Measurements from ENCODE around the gene MACROD2.

Gene MACROD2

DNA sequence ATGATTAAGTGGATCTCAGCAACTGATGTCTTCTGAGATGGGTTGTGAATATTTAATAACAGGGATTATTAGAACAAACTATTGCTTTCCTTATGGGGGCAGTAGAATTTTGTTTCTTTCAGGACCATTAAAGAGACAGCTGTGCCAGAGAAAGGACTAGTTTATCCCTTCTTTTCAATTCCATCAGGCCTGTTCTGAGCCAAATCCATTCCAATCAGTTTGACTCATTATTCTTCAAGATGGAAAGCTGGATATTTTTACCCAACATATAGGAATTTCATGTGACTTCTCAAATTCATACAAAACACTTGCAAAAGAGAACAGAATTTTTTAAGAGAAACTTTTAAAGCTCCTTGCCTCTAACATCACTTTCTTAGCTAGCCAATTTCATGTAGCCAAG is 1064.1 kb downstream of the MACROD2 start:
- no peak overlapping the region for H3K27ac Mint-ChIP-seq
- no peaks in the 10 kb centered on the region for H3K36me3 Mint-ChIP-seq
- no peaks in the 10 kb centered on the region for H3K4me1 Mint-ChIP-seq (ENCODE audit: low read depth)
- H3K27me3 Mint-ChIP-seq = no peaks in the 10 kb centered on the region
- no peak overlapping the region for H3K4me3 Mint-ChIP-seq
- no peaks in the 10 kb centered on the region for H3K9me3 Mint-ChIP-seq (ENCODE audit: low read depth)

DNA sequence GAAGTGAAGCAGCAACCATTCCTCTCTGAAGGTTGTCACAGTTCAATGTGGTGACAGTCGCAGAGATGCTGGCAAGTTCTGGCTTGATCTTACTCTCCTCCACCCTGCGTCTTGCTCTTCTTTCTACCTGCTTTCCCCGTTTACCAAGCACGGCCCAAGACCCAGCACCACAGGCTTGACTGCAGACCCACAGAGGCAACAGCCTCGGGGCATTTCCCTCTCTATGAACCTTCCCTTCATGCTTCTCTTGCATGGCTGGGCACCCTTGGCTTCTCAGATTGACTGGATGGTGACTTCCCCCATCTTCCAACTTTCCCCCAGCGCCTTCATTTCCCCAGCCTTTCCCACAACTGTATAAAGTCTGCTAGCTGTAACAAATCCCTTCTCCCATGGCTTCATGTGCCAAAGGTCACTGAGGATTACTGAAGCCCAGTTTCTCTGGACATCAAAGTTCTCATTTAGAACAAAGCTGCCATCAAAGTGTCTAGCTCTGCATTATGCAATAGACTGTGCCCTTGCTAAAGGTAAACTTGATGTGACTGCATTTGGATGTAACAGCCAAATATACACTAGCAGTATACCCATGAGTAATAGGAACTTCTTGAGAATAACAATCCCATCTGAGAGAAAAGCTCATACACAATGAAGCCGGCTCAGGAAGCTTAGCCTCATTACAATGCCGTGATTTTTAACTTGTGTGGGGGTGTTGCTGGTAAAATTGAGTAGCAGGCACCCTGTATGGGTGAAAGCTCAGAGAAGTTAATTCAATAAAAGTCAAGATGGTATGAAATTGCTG is 1065.1 kb downstream of the MACROD2 start:
- Mint-ChIP-seq H3K4me1 (ENCODE audit: low read depth) (no peaks in the 10 kb centered on the region), H3K27ac (no peak overlapping the region)

DNA sequence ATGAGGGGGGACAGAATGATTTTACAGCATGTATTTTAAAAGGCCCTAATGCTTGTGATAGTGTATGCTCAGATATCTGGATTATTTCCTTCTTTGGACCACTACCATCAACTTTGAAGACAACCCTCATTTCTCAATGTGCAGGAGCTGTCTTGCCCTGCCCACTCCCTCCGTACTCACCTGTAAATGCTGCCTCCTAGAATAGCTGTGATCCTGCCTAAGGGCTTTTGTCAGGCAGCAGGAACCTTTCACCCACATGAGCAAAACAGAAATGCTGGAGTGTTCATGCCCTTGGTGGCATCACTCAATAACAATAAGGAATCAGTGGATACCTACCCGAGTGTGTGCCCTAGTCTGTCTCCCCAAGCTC is 1065.7 kb downstream of the MACROD2 start:
- Mint-ChIP-seq H3K4me3 (no peak overlapping the region), H3K27me3 (no peaks in the 10 kb centered on the region), H3K4me1 (ENCODE audit: low read depth) (no peaks in the 10 kb centered on the region), H3K27ac (no peak overlapping the region), H3K9me3 (ENCODE audit: low read depth) (no peaks in the 10 kb centered on the region), H3K36me3 (no peaks in the 10 kb centered on the region)

More for the DNA sequence above, 1065.1 kb downstream of the MACROD2 start:
- no peak overlapping the region for H3K4me3 Mint-ChIP-seq
- no peaks in the 10 kb centered on the region for H3K27me3 Mint-ChIP-seq
- no peaks in the 10 kb centered on the region for H3K9me3 Mint-ChIP-seq (ENCODE audit: low read depth)
- H3K36me3 Mint-ChIP-seq = no peaks in the 10 kb centered on the region

DNA sequence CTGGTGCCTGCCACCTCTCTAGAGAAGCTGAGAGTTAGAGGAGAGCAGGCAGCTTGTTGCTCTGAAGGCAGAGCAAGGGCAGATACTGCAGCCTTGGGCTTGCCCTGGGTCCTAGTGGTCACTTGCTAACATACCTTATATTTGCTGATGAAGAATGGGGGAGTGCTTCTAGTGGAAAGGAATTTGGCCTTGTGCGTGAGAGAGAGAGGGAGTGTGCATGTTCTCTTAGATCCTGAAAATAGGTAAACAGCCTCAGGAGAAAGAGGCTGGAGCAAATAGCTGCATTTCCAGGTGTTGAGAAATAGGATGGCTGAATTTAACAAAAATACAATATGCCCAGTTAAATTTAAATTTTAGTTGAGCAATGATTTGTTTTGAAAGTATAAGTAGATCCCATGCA is 1066.6 kb downstream of the MACROD2 start:
- Mint-ChIP-seq H3K27ac (no peak overlapping the region), H3K9me3 (ENCODE audit: low read depth) (no peaks in the 10 kb centered on the region), H3K4me1 (ENCODE audit: low read depth) (no peaks in the 10 kb centered on the region), H3K27me3 (no peaks in the 10 kb centered on the region), H3K36me3 (no peaks in the 10 kb centered on the region), H3K4me3 (no peak overlapping the region)

DNA sequence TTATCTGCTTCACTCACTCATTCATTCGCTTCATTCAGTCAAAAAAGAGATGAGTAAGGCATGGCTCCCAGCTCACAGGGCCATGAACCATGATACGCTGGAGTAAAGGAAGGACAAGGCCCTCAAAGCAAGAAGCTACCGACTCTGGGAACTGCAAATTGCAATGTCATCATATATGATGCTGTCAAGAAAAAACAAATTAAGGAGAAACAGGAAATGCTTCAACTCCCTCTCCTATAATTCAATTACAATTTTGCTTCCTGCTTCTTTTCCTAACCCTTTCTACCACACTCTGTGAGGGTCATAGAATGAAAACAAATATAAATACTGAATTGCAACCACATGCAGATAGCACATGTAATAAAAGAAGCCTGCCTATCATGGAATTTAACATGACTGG is 1067.8 kb downstream of the MACROD2 start:
- H3K4me3 Mint-ChIP-seq = no peak overlapping the region
- no peaks in the 10 kb centered on the region for H3K9me3 Mint-ChIP-seq (ENCODE audit: low read depth)
- no peaks in the 10 kb centered on the region for H3K36me3 Mint-ChIP-seq
- no peak overlapping the region for H3K27ac Mint-ChIP-seq
- no peaks in the 10 kb centered on the region for H3K4me1 Mint-ChIP-seq (ENCODE audit: low read depth)
- no peaks in the 10 kb centered on the region for H3K27me3 Mint-ChIP-seq

DNA sequence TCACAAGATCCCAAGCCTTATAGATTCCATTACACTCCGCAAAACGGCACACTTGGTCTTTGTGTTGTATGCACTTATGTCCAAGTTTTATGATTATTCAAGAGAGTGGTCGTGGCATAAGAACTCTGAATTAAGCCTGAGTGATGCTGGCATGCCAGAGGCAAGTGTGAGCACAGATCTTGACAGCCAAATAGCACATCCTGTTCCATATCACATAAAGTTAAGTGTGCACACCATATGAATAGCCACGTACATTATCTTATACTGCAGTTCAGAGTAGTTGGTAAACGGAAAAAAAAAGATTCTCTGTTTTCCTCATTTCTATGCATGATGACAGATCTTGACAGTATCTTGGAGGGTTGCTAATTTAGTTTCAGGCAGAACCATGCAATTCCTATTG is 1069.4 kb downstream of the MACROD2 start:
- Mint-ChIP-seq H3K4me3 (no peak overlapping the region), H3K27ac (no peak overlapping the region), H3K4me1 (ENCODE audit: low read depth) (no peaks in the 10 kb centered on the region), H3K36me3 (no peaks in the 10 kb centered on the region), H3K27me3 (no peaks in the 10 kb centered on the region), H3K9me3 (ENCODE audit: low read depth) (peaks cover 7% of the 10 kb centered on the region)

DNA sequence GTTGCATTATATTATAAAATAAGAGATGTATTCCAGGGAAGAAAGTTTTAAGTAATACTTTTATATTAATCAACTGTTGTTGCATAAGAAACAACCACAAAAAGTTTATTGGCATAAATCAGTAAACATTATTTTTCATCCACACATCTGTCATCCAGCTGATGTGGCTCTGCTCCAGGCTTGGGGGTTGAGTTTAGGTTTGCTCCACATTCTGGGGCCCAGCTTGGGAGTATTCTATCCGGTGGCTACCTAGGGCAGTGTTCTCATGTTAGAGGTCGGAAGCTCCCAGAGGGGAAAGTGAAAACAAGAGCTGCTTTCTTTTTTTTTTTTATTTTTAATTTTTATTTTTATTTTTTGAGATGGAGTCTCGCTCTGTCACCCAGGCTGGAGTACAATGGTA is 1070.5 kb downstream of the MACROD2 start:
- H3K4me1 Mint-ChIP-seq (ENCODE audit: low read depth) = no peaks in the 10 kb centered on the region
- no peak overlapping the region for H3K27ac Mint-ChIP-seq
- no peak overlapping the region for H3K4me3 Mint-ChIP-seq
- H3K9me3 Mint-ChIP-seq (ENCODE audit: low read depth) = peaks cover 7% of the 10 kb centered on the region
- H3K27me3 Mint-ChIP-seq = no peaks in the 10 kb centered on the region
- H3K36me3 Mint-ChIP-seq = no peaks in the 10 kb centered on the region

DNA sequence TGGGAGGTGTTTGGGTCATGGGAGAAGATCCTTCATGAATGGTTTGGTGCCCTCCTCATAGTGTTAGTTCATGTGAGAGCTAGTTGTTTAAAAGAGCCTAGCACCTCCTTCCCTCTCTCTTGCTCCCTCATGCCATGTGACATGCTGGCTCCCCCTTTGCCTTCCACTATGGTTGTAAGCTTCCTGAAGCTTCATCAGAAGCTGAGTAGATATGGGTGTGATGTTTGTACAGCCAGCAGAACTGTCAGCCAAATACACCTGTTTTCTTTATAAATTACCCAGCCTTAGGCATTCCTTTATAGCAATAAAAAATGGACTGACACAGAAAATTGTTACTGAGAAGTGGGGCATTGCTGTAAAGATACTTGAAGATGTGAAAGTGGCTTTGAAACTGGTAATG is 1073.2 kb downstream of the MACROD2 start:
- no peaks in the 10 kb centered on the region for H3K4me1 Mint-ChIP-seq (ENCODE audit: low read depth)
- H3K9me3 Mint-ChIP-seq (ENCODE audit: low read depth) = peaks cover 7% of the 10 kb centered on the region
- no peaks in the 10 kb centered on the region for H3K27me3 Mint-ChIP-seq
- H3K36me3 Mint-ChIP-seq = no peaks in the 10 kb centered on the region
- no peak overlapping the region for H3K27ac Mint-ChIP-seq
- no peak overlapping the region for H3K4me3 Mint-ChIP-seq

DNA sequence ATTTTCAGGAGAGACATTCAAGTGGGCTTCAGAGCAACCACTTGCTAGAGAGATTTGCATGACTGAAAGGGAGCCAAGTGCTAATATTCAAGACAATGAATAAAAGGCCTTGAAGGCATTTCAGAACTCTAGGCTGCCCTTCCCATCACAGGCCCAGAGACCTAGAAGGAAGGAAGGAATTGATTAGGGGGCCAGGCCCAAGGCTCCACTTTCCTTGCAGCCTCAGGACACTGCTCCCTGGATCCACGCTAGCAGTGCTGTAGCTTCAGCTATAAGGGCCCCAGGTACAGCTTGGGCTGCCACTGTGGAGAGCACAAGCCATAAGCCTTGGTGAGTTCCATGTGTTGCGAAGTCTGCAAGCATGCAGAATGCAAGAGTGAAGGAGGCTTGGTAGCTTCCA is 1074.0 kb downstream of the MACROD2 start:
- no peaks in the 10 kb centered on the region for H3K27me3 Mint-ChIP-seq
- no peaks in the 10 kb centered on the region for H3K4me1 Mint-ChIP-seq (ENCODE audit: low read depth)
- no peaks in the 10 kb centered on the region for H3K36me3 Mint-ChIP-seq
- no peak overlapping the region for H3K4me3 Mint-ChIP-seq
- peaks cover 7% of the 10 kb centered on the region for H3K9me3 Mint-ChIP-seq (ENCODE audit: low read depth)
- H3K27ac Mint-ChIP-seq = no peak overlapping the region

DNA sequence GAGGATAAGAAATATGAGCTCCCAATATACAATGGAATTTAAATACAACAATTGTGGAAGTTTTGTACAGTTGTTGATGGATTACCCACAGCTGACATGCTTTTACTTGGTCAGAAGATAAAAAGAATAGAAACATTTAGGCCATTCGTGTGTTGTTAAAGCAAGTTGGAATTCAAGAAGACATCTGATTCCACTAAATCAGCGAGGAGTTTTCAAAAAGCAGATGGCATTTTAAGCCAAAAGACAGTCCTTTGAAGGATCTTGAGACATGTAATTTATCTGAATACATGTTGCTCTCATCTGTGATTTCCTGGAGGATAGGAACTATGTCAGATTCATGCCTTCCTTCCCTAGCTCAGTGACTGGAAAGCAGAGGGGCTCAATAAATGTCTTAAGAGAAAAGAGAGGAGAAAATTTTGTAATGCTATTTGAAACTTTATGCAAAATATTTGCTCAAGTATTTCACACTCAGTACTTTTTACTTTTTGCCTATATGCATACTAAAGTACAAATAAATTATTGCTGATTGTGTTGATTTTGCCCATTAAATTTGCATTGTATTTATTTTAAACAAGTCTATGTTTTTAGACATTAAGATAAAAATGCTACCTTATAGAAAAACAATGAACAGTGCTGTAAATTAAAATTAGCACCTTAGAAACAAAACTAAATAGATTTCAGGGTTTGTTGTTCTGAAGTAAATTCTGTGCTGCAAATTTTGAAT is 1075.9 kb downstream of the MACROD2 start:
- Mint-ChIP-seq H3K27ac (no peak overlapping the region), H3K4me1 (ENCODE audit: low read depth) (no peaks in the 10 kb centered on the region), H3K4me3 (no peak overlapping the region), H3K27me3 (no peaks in the 10 kb centered on the region), H3K36me3 (no peaks in the 10 kb centered on the region), H3K9me3 (ENCODE audit: low read depth) (peaks cover 7% of the 10 kb centered on the region)

DNA sequence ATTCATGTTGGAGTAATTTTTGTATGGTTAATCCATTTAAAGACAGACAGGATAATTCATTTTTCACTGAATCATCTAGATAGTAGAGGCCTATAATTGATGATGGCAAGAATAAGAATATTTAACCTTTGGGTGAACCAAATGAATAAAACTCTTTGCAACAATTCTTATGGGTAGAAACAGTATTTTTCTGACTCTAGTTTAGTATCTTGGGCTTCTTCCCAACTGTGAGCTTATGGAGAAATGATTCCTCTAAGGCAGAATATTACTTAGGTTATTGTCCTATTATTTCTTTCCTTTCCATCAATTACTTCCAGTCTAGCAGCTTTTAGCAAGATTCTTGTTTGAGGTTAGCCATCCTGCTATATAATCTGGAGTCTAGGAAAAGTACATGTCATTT is 1077.0 kb downstream of the MACROD2 start:
- H3K36me3 Mint-ChIP-seq = no peaks in the 10 kb centered on the region
- H3K27me3 Mint-ChIP-seq = no peaks in the 10 kb centered on the region
- H3K4me3 Mint-ChIP-seq = no peak overlapping the region
- no peaks in the 10 kb centered on the region for H3K4me1 Mint-ChIP-seq (ENCODE audit: low read depth)
- H3K27ac Mint-ChIP-seq = no peak overlapping the region
- H3K9me3 Mint-ChIP-seq (ENCODE audit: low read depth) = peaks cover 7% of the 10 kb centered on the region

DNA sequence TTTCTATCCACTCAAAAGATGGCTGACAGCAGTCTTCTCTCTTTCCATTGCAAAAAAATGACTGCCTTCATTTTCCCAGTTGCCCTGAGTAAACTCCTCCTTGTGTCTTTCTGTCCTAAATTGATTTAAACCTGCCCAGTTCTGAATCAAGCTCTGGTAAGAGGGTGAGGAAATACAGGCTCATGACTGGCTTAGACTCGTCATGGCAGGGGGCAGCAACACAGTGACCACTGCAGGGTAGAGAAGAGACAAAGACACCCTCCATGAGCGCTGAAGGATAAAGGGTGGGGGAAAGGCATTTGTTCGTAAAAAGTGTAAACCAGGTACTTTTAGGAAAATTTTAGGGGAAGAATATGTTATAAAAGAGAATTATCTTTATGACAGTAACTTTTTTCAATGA is 1080.3 kb downstream of the MACROD2 start:
- Mint-ChIP-seq H3K36me3 (no peaks in the 10 kb centered on the region), H3K4me1 (ENCODE audit: low read depth) (no peaks in the 10 kb centered on the region), H3K27ac (no peak overlapping the region), H3K4me3 (no peak overlapping the region), H3K27me3 (no peaks in the 10 kb centered on the region), H3K9me3 (ENCODE audit: low read depth) (no peaks in the 10 kb centered on the region)

DNA sequence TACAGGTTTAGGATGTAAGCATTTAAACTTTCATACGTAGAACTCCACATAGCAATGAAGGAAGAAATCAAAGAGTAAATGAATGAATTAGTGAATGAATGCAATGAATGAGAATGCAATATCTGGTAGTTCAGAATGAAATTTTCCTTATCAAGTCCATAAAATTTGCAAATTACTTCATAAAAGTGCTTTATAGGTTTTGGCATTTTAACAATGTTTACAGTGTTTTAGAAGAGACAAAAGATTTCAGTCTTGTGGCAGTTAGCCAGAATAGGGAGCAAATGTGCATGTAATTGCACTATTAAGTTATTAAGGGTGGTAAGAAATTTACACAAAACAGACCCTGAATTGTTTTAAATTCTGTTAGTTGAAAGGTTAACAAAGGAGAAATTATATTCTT is 1081.5 kb downstream of the MACROD2 start:
- no peak overlapping the region for H3K27ac Mint-ChIP-seq
- H3K9me3 Mint-ChIP-seq (ENCODE audit: low read depth) = no peaks in the 10 kb centered on the region
- H3K4me1 Mint-ChIP-seq (ENCODE audit: low read depth) = no peaks in the 10 kb centered on the region
- no peaks in the 10 kb centered on the region for H3K36me3 Mint-ChIP-seq
- H3K4me3 Mint-ChIP-seq = no peak overlapping the region
- no peaks in the 10 kb centered on the region for H3K27me3 Mint-ChIP-seq

DNA sequence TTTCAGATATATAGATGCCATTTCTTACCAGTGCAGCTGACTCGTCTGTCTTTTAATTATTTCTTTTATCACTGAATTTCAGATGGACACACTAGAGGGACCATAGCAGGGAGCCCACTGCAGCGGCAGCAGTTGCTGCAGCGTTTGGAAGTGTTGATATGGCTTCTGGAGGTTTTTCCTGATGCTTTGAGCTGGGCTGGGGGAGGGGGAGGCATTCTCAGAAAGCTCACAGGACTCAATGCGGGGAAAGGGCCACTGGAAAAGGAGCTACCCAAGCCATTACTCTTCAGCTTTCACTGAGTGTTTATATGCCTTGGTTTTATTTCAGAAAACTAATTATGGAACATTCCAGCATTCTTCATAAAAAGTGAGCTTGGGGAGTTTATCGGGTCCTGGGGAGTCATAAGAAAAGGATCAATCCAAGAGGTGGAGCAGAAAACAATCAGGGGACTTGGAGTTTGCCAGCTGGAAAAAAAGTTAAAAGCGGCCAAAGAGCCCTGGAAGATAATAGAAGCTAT is 1082.5 kb downstream of the MACROD2 start:
- Mint-ChIP-seq H3K36me3 (no peaks in the 10 kb centered on the region), H3K27me3 (no peaks in the 10 kb centered on the region), H3K27ac (no peak overlapping the region), H3K4me1 (ENCODE audit: low read depth) (no peaks in the 10 kb centered on the region), H3K4me3 (no peak overlapping the region), H3K9me3 (ENCODE audit: low read depth) (no peaks in the 10 kb centered on the region)

DNA sequence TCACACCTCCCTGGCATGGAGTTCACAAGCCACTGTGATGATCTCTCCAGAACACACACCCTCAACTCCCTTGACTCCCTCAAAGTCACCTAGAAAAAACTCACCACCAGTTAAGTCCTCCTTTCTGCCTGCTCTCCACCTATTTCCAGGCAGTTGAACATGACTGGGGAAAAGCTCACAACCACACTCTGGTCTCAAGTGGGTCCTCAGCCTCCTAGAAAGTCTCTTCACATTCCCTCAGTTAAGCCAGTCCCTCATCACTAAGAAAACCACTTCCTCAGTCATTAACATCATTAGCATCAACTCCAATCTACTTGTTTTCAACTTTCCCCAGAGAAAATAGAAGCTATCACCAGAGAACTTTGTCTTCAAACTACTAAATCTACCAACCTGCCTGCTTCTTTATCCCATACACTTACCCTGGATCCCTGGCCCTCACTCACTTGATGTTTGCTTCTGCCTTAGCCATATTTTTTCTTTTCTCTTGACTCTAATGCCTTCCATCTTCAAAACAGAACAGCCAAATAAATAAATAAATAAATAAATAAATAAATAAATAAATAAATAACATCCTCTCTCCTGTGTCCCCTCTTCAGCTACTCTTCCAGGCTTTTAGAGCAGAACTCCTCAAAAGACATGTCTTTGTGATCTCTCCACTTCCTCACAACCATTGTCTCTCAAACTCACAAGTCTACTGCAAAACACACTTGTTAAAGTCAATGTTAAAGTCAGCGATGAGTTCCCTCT is 1084.5 kb downstream of the MACROD2 start:
- Mint-ChIP-seq H3K27ac (no peak overlapping the region), H3K4me1 (ENCODE audit: low read depth) (no peaks in the 10 kb centered on the region), H3K9me3 (ENCODE audit: low read depth) (no peaks in the 10 kb centered on the region), H3K36me3 (no peaks in the 10 kb centered on the region), H3K4me3 (no peak overlapping the region), H3K27me3 (no peaks in the 10 kb centered on the region)
